GM18499 (cell line): ENCODE results near the gene CBY1.
A peak's percentile ranks its signal among the peaks of the same experiment; 100 is the strongest.

Source experiments
- ATAC-seq: cut with Tn5 transposase; IDR thresholded peaks from one replicate; pipeline ENCODE4 v1.9.1; 2021; ENCODE audit warnings: moderate number of reproducible peaks; ENCODE audit not compliant: insufficient read depth, unreplicated experiment

CBY1 gene

DNA sequence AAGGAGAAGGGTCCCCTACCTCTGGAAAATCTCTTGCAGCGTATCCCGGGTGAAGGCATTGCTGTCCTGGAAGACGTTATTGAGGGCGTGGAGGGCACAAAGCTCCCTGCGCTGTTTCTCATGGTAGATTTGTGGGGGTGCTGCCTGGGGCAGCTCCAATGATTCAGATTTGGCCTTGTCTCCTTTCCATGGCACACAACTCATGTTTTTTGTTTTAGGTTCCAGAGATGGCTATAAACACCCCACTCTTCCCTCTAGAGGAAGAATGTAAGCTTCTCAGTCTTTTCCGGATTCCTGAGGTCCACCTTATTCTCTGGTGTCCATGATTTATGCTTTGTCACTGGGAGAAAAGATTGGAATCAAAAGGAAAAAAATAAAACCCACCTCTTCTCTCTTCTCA lies 43.3 kb downstream of the CBY1 start:
- no peak for ATAC-seq

GRCh38 chr22:38700270-38700788 lies 43.9 kb downstream of the CBY1 start:
- no peak for ATAC-seq

DNA sequence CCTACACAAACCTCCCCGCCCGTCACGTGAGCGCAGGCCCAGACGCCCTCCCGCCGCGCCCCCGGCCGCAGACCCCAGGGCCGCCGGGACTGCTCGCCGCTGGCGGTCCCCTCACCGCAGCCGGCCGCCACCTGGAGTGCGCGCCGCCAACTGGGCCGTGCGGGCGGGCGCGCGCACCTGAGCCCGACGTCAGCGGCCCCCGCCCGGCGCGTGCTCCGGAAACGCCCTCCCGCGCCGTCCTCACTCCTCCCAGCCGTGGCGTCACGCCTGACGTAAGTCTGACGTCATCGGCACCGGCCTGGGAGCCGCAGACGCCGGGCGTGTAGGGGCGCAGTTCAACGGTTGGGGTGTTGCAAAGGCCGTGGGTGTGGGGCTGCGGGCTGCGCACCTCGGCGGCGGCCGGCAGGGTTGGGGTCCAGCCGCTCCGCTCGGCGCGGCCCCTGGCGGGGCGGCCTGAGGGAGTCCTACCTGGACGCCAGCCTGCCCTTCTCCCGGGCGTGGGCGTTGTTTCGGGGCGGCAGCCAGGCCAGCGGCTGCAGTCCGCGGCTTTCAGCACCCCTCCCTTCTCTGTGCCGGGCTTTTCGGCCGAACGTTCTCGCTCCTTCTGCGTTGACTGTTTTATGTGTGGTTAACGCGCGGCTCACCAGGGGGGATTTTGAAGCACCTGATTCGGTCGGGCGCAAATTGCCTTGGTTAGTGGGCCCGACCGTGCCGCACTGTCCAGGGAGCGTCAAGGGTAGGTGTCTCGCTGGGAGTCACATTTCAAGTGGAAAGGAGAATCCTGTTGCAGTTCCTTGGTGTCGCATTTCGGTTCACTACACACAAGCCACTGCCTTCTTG lies 44.6 kb downstream of the CBY1 start, which contains the start of gene JOSD1:
Gene JOSD1 (minus strand): TSS at position 155 of the 840 bp plus-strand sequence. CDS start 956 bp downstream, outside the sequence.
- no peak for ATAC-seq

- no peak for ATAC-seq
Observed at GRCh38 chr22:38704654-38705234, 48.3 kb downstream of the CBY1 start.

GRCh38 chr22:38705235-38706100 lies 49.0 kb downstream of the CBY1 start, which contains the start of gene GTPBP1:
Gene GTPBP1, plus strand, starts transcription at chr22:38705944. Its CDS starts 12 bp downstream, at chr22:38705956.
- ATAC-seq: peak; percentile 52

DNA sequence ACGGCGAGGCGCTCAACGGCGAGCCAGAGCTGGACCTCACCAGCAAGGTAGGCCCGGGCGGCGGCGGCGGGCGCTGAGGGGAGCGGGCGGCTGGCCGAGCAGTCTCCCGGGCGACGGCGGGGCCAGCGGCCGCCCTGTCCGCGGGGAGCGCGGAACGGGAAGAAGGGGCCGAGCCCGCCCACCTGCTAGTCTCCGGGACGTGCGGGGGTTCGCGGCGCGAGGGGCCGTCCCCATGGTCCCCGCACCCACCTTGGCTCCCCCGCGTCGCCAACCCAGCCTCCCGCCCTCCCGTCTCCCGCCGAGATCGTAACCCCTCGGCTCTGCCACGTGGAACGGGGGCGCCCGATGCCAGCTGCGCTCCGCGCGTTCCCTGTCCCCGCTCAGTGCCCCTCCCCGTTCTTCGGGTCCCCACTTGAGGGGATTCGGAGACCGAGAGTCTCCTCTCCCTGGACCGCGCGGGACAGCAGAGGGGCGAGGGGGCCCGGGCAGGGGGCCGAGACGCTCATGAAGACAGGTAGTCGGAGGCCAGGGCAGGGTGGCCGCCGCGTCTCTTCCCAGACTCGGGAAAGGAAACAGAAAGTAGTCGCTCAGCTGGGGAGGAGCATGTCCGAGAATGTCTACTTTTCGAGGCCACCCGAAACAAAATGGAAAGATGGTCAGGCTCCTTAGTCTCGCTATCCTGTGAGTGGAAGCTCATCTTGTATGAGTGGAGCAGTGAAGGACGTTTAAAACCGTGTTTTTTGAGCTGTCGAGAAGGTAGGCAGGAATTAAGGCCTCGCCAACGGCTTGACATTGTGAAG lies 49.9 kb downstream of the CBY1 start:
- ATAC-seq: no peak

- ATAC-seq: no peak
Observed at GRCh38 chr22:38706901-38707195, 50.4 kb downstream of the CBY1 start.

- ATAC-seq: no peak
Observed at GRCh38 chr22:38707346-38707745, 50.9 kb downstream of the CBY1 start.

GRCh38 chr22:38707984-38708383 lies 51.5 kb downstream of the CBY1 start:
- no peak for ATAC-seq

GRCh38 chr22:38709306-38709705 lies 52.9 kb downstream of the CBY1 start:
- ATAC-seq: no peak

DNA sequence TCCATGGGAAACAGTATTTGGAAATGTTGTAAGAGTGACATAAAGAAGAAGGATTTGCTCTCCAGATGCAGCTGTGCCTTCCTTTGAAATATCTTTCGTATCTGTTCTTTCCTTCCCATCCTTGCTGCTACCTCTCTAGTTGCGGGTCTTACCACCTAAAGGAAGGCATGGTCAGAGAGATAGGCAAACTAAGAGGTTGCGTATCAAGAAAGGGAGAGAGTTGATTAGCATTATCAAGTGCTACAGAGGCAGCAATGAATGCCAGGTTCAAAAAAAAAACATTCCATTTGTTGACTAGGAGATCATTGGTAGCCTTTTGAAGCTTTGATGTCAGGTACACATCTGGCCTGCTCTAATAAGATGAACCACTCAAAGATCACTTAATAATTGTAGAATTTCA lies 53.9 kb downstream of the CBY1 start:
- ATAC-seq: no peak

DNA sequence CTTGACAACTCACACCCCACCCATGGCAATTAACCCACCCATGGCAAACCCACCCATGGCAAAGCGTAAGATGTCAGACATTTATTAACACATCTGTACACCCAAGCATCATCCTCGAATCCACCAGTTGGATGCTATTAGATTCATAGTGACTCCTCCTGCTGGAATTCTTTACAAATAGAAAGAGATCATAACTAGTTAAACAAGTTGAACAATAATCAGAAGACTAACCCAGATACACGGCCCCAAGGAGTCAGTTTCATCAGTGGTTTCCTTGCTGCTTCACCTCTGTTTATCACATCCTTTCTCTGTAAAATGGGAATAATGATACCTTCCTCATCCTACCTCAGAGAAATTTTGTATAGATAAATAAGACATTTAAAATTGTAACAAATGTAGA lies 54.4 kb downstream of the CBY1 start:
- ATAC-seq: no peak

GRCh38 chr22:38712486-38713207 lies 56.2 kb downstream of the CBY1 start:
- no peak for ATAC-seq

DNA sequence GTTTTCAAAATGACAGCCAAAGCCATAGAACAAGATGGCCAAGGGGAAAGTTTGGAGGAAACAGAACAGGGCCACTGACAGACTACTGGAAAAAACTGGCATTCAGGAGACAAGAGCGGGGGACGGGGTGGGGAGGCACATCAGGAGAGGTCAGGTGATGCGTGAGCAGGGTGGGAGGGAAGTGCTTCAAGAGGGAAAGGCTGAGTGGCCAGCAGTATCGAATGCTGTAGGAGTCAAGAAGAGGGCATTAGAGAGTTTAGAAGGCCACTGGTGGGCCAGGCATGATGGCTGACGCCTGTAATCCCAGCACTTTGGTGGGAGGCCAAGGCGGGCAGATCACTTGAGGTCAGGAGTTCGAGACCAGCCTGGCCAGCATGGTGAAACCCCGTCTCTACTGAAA lies 57.5 kb downstream of the CBY1 start:
- no peak for ATAC-seq

GRCh38 chr22:38715176-38715764 lies 58.8 kb downstream of the CBY1 start:
- no peak for ATAC-seq

DNA sequence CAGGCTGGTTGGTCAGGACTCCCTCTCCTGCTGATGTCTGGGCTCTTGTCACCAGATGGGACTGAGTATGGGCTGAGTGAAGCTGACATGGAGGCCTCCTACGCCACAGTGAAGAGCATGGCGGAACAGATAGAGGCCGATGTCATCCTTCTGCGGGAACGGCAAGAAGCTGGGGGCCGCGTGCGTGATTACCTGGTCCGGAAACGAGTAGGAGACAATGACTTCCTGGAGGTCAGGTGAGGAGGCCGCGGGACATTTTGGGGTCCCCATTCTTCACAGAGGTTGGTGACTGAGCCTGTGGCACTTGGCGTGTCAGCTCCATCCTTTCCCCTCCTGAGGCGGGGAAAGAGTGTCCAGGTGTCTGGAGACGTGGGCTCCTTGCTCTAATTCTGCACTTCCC lies 59.4 kb downstream of the CBY1 start:
- no peak for ATAC-seq

- ATAC-seq: no peak
Observed at GRCh38 chr22:38716271-38716670, 59.8 kb downstream of the CBY1 start.

GRCh38 chr22:38716826-38717225 lies 60.4 kb downstream of the CBY1 start:
- no peak for ATAC-seq

DNA sequence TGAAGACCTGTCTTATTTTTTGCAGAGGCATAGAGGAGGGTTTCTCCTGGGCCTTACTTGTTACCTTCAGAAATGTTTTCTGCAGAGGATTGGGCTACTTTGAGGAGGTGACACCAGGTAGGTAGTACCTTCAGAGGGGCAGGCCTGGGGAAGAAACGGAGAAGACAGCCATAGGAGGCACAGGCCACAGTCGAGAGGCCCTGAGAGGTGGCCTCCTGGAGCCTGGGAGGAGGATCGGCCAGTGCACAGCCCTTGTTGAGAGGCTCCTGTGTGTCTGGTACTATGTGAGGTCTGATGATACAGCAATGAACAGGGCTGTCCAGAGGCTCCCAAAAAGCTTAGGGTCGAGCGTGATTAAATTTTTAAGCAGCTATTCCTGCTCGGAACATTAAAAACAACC lies 60.8 kb downstream of the CBY1 start:
- no peak for ATAC-seq
